CD4-positive, alpha-beta T cell treated with Interleukin-2 at 100 ng/mL for 4 hours (primary cell): ENCODE results near the gene CAMK2A.

Experiments
- DNase-seq: peaks from one replicate; pipeline ENCODE4 v3.0.0-alpha.2; 2020; ENCODE audit warnings: low spot score

Gene CAMK2A

GRCh38 chr5:150278046-150278730 is 11.4 kb downstream of the CAMK2A start:
- no peak for DNase-seq

- no peak for DNase-seq
These were observed 12.5 kb downstream of the CAMK2A start for GRCh38 chr5:150277043-150277442.

GRCh38 chr5:150274811-150275210 is 14.8 kb downstream of the CAMK2A start:
- DNase-seq = no peak

GRCh38 chr5:150272531-150272930 is 17.0 kb downstream of the CAMK2A start:
- DNase-seq = peak; percentile 1

GRCh38 chr5:150271923-150272322 is 17.6 kb downstream of the CAMK2A start:
- DNase-seq = no peak

- no peak for DNase-seq
These were observed 18.3 kb downstream of the CAMK2A start for GRCh38 chr5:150271296-150271692.

- DNase-seq = no peak
These were observed 18.9 kb downstream of the CAMK2A start for GRCh38 chr5:150270541-150271295.

GRCh38 chr5:150266871-150267291 is 22.7 kb downstream of the CAMK2A start:
- DNase-seq = no peak

GRCh38 chr5:150265870-150266383 is 23.6 kb downstream of the CAMK2A start:
- no peak for DNase-seq

- DNase-seq = no peak
These were observed 24.6 kb downstream of the CAMK2A start for GRCh38 chr5:150264667-150265603.

- DNase-seq = no peak
These were observed 25.6 kb downstream of the CAMK2A start for GRCh38 chr5:150263801-150264621.

- no peak for DNase-seq
These were observed 26.2 kb downstream of the CAMK2A start for GRCh38 chr5:150263375-150263775.

GRCh38 chr5:150262502-150262901 is 27.1 kb downstream of the CAMK2A start:
- DNase-seq = no peak

- no peak for DNase-seq
These were observed 28.3 kb downstream of the CAMK2A start for GRCh38 chr5:150261231-150261630.

GRCh38 chr5:150258130-150258529 is 31.4 kb downstream of the CAMK2A start:
- DNase-seq = no peak

- no peak for DNase-seq
These were observed 32.1 kb downstream of the CAMK2A start for GRCh38 chr5:150257424-150257823.

GRCh38 chr5:150256410-150257064 is 33.0 kb downstream of the CAMK2A start:
- DNase-seq = no peak

GRCh38 chr5:150255659-150256409 is 33.7 kb downstream of the CAMK2A start:
- DNase-seq = no peak

- no peak for DNase-seq
These were observed 34.8 kb downstream of the CAMK2A start for GRCh38 chr5:150254774-150255173.

- no peak for DNase-seq
These were observed 35.2 kb downstream of the CAMK2A start for GRCh38 chr5:150254363-150254762.
